DND-41 (cell line): ENCODE data around the gene MRGPRX2.

Source experiments
- CTCF ChIP-seq: IDR thresholded peaks from 2 replicates; pipeline ENCODE4 v1.5.1; 2012; ENCODE audit warnings: borderline replicate concordance, low read length, moderate library complexity, mild to moderate bottlenecking; ENCODE audit not compliant: poor library complexity, severe bottlenecking; ENCODE audit errors: extremely low read depth
- EZH2 ChIP-seq: IDR thresholded peaks from 3 replicates; pipeline ENCODE4 v1.6.1; 2012; ENCODE audit warnings: borderline replicate concordance, low read depth, mild to moderate bottlenecking, moderate library complexity, low read length, inconsistent platforms; ENCODE audit not compliant: severe bottlenecking

GRCh38 chr11:19105011-19105410 lies 44.5 kb upstream of the MRGPRX2 start:
- TF ChIP-seq EZH2 (no peak), CTCF (no peak)
